ENCODE results near the gene RPP40.

The RPP40 gene

GRCh38 chr6:4997862-4998261 is 6.0 kb downstream of the RPP40 start:
- no peaks in the 10 kb centered on the region for H3K9me3 ChIP-seq (ENCODE audit: control insufficient read depth in 5 of 5, low read length in 5 of 5)
- H3K27ac ChIP-seq (ENCODE audit: low read depth, low read length): no peak overlapping the region
- no peak overlapping the region for H3K9ac ChIP-seq (ENCODE audit: low read length in 5 of 5)
- H3K27me3 ChIP-seq (ENCODE audit: control insufficient read depth in 5 of 5, insufficient read depth in 4 of 5, low read length in 5 of 5): no peaks in the 10 kb centered on the region
- peaks cover 11 to 47% (median 33%) of the 10 kb centered on the region in 5 donors for H3K36me3 ChIP-seq (ENCODE audit: control insufficient read depth in 5 of 5, insufficient read depth in 5 of 5, low read length in 5 of 5)
- H3K4me3 ChIP-seq (ENCODE audit: low read depth in 1 of 5, low read length in 5 of 5): no peak overlapping the region
- no peaks in the 10 kb centered on the region for H3K4me1 ChIP-seq (ENCODE audit: control insufficient read depth in 5 of 5, insufficient read depth in 5 of 5, low read length in 5 of 5)

- peaks cover 17 to 33% (median 21%) of the 10 kb centered on the region in 5 donors for H3K36me3 ChIP-seq (ENCODE audit: control insufficient read depth in 5 of 5, insufficient read depth in 5 of 5, low read length in 5 of 5)
- no peaks in the 10 kb centered on the region for H3K4me1 ChIP-seq (ENCODE audit: control insufficient read depth in 5 of 5, insufficient read depth in 5 of 5, low read length in 5 of 5)
- no peak overlapping the region for H3K9ac ChIP-seq (ENCODE audit: low read length in 5 of 5)
- H3K27ac ChIP-seq (ENCODE audit: low read depth, low read length): no peak overlapping the region
- H3K9me3 ChIP-seq (ENCODE audit: control insufficient read depth in 5 of 5, low read length in 5 of 5): no peaks in the 10 kb centered on the region
- H3K4me3 ChIP-seq (ENCODE audit: low read depth in 1 of 5, low read length in 5 of 5): no peak overlapping the region
- H3K27me3 ChIP-seq (ENCODE audit: control insufficient read depth in 5 of 5, insufficient read depth in 4 of 5, low read length in 5 of 5): no peaks in the 10 kb centered on the region
Measured at GRCh38 chr6:4994741-4995140, 9.1 kb downstream of the RPP40 start.

- H3K9me3 ChIP-seq (ENCODE audit: control insufficient read depth in 5 of 5, low read length in 5 of 5): peaks cover 0 to 8% (median 4%) of the 10 kb centered on the region in 5 donors
- no peaks in the 10 kb centered on the region for H3K27me3 ChIP-seq (ENCODE audit: control insufficient read depth in 5 of 5, insufficient read depth in 4 of 5, low read length in 5 of 5)
- no peak overlapping the region for H3K27ac ChIP-seq (ENCODE audit: low read depth, low read length)
- no peaks in the 10 kb centered on the region for H3K4me1 ChIP-seq (ENCODE audit: control insufficient read depth in 5 of 5, insufficient read depth in 5 of 5, low read length in 5 of 5)
- H3K9ac ChIP-seq (ENCODE audit: low read length in 5 of 5): no peak overlapping the region
- no peak overlapping the region for H3K4me3 ChIP-seq (ENCODE audit: low read depth in 1 of 5, low read length in 5 of 5)
- peaks cover 0 to 5% (median 0%) of the 10 kb centered on the region in 5 donors for H3K36me3 ChIP-seq (ENCODE audit: control insufficient read depth in 5 of 5, insufficient read depth in 5 of 5, low read length in 5 of 5)
Measured at GRCh38 chr6:4987432-4987831, 16.4 kb downstream of the RPP40 start.

GRCh38 chr6:4986999-4987398 is 16.8 kb downstream of the RPP40 start:
- H3K9ac ChIP-seq (ENCODE audit: low read length in 5 of 5): no peak overlapping the region
- H3K27me3 ChIP-seq (ENCODE audit: control insufficient read depth in 5 of 5, insufficient read depth in 4 of 5, low read length in 5 of 5): no peaks in the 10 kb centered on the region
- no peaks in the 10 kb centered on the region for H3K4me1 ChIP-seq (ENCODE audit: control insufficient read depth in 5 of 5, insufficient read depth in 5 of 5, low read length in 5 of 5)
- H3K4me3 ChIP-seq (ENCODE audit: low read depth in 1 of 5, low read length in 5 of 5): no peak overlapping the region
- H3K9me3 ChIP-seq (ENCODE audit: control insufficient read depth in 5 of 5, low read length in 5 of 5): peaks cover 0 to 8% (median 4%) of the 10 kb centered on the region in 5 donors
- H3K27ac ChIP-seq (ENCODE audit: low read depth, low read length): no peak overlapping the region
- H3K36me3 ChIP-seq (ENCODE audit: control insufficient read depth in 5 of 5, insufficient read depth in 5 of 5, low read length in 5 of 5): peaks cover 0 to 3% (median 0%) of the 10 kb centered on the region in 5 donors

GRCh38 chr6:4983322-4983721 is 20.5 kb downstream of the RPP40 start:
- peaks cover 0 to 2% (median 0%) of the 10 kb centered on the region in 5 donors for H3K36me3 ChIP-seq (ENCODE audit: control insufficient read depth in 5 of 5, insufficient read depth in 5 of 5, low read length in 5 of 5)
- H3K9me3 ChIP-seq (ENCODE audit: control insufficient read depth in 5 of 5, low read length in 5 of 5): peaks cover 0 to 21% (median 14%) of the 10 kb centered on the region in 5 donors
- no peaks in the 10 kb centered on the region for H3K4me1 ChIP-seq (ENCODE audit: control insufficient read depth in 5 of 5, insufficient read depth in 5 of 5, low read length in 5 of 5)
- no peaks in the 10 kb centered on the region for H3K27me3 ChIP-seq (ENCODE audit: control insufficient read depth in 5 of 5, insufficient read depth in 4 of 5, low read length in 5 of 5)
- no peak overlapping the region for H3K4me3 ChIP-seq (ENCODE audit: low read depth in 1 of 5, low read length in 5 of 5)
- no peak overlapping the region for H3K27ac ChIP-seq (ENCODE audit: low read depth, low read length)
- no peak overlapping the region for H3K9ac ChIP-seq (ENCODE audit: low read length in 5 of 5)

- H3K27ac ChIP-seq (ENCODE audit: low read depth, low read length): no peak overlapping the region
- H3K9me3 ChIP-seq (ENCODE audit: control insufficient read depth in 5 of 5, low read length in 5 of 5): peaks cover 0 to 19% (median 10%) of the 10 kb centered on the region in 5 donors
- H3K36me3 ChIP-seq (ENCODE audit: control insufficient read depth in 5 of 5, insufficient read depth in 5 of 5, low read length in 5 of 5): peaks cover 0 to 2% (median 0%) of the 10 kb centered on the region in 5 donors
- no peaks in the 10 kb centered on the region for H3K4me1 ChIP-seq (ENCODE audit: control insufficient read depth in 5 of 5, insufficient read depth in 5 of 5, low read length in 5 of 5)
- H3K4me3 ChIP-seq (ENCODE audit: low read depth in 1 of 5, low read length in 5 of 5): no peak overlapping the region
- H3K9ac ChIP-seq (ENCODE audit: low read length in 5 of 5): no peak overlapping the region
- H3K27me3 ChIP-seq (ENCODE audit: control insufficient read depth in 5 of 5, insufficient read depth in 4 of 5, low read length in 5 of 5): no peaks in the 10 kb centered on the region
Measured at GRCh38 chr6:4981761-4982160, 22.1 kb downstream of the RPP40 start.

- no peaks in the 10 kb centered on the region for H3K27me3 ChIP-seq (ENCODE audit: control insufficient read depth in 5 of 5, insufficient read depth in 4 of 5, low read length in 5 of 5)
- H3K4me1 ChIP-seq (ENCODE audit: control insufficient read depth in 5 of 5, insufficient read depth in 5 of 5, low read length in 5 of 5): peaks cover 0 to 5% (median 4%) of the 10 kb centered on the region in 5 donors
- H3K27ac ChIP-seq (ENCODE audit: low read depth, low read length): no peak overlapping the region
- peaks cover 0 to 2% (median 0%) of the 10 kb centered on the region in 5 donors for H3K36me3 ChIP-seq (ENCODE audit: control insufficient read depth in 5 of 5, insufficient read depth in 5 of 5, low read length in 5 of 5)
- peaks cover 0 to 19% (median 10%) of the 10 kb centered on the region in 5 donors for H3K9me3 ChIP-seq (ENCODE audit: control insufficient read depth in 5 of 5, low read length in 5 of 5)
- no peak overlapping the region for H3K9ac ChIP-seq (ENCODE audit: low read length in 5 of 5)
- H3K4me3 ChIP-seq (ENCODE audit: low read depth in 1 of 5, low read length in 5 of 5): no peak overlapping the region
Measured at GRCh38 chr6:4979426-4979825, 24.4 kb downstream of the RPP40 start.

- peaks cover 0 to 19% (median 10%) of the 10 kb centered on the region in 5 donors for H3K9me3 ChIP-seq (ENCODE audit: control insufficient read depth in 5 of 5, low read length in 5 of 5)
- H3K4me3 ChIP-seq (ENCODE audit: low read depth in 1 of 5, low read length in 5 of 5): no peak overlapping the region
- no peak overlapping the region for H3K27ac ChIP-seq (ENCODE audit: low read depth, low read length)
- H3K9ac ChIP-seq (ENCODE audit: low read length in 5 of 5): no peak overlapping the region
- H3K4me1 ChIP-seq (ENCODE audit: control insufficient read depth in 5 of 5, insufficient read depth in 5 of 5, low read length in 5 of 5): peaks cover 0 to 17% (median 14%) of the 10 kb centered on the region in 5 donors
- peaks cover 0 to 2% (median 0%) of the 10 kb centered on the region in 5 donors for H3K36me3 ChIP-seq (ENCODE audit: control insufficient read depth in 5 of 5, insufficient read depth in 5 of 5, low read length in 5 of 5)
- H3K27me3 ChIP-seq (ENCODE audit: control insufficient read depth in 5 of 5, insufficient read depth in 4 of 5, low read length in 5 of 5): no peaks in the 10 kb centered on the region
Measured at GRCh38 chr6:4977468-4977867, 26.4 kb downstream of the RPP40 start.

GRCh38 chr6:4975506-4975905 is 28.3 kb downstream of the RPP40 start:
- no peak overlapping the region for H3K4me3 ChIP-seq (ENCODE audit: low read depth in 1 of 5, low read length in 5 of 5)
- peaks cover 0 to 24% (median 17%) of the 10 kb centered on the region in 5 donors for H3K4me1 ChIP-seq (ENCODE audit: control insufficient read depth in 5 of 5, insufficient read depth in 5 of 5, low read length in 5 of 5)
- H3K36me3 ChIP-seq (ENCODE audit: control insufficient read depth in 5 of 5, insufficient read depth in 5 of 5, low read length in 5 of 5): peaks cover 0 to 2% (median 0%) of the 10 kb centered on the region in 5 donors
- H3K27ac ChIP-seq (ENCODE audit: low read depth, low read length): no peak overlapping the region
- H3K27me3 ChIP-seq (ENCODE audit: control insufficient read depth in 5 of 5, insufficient read depth in 4 of 5, low read length in 5 of 5): no peaks in the 10 kb centered on the region
- peaks cover 0 to 19% (median 10%) of the 10 kb centered on the region in 5 donors for H3K9me3 ChIP-seq (ENCODE audit: control insufficient read depth in 5 of 5, low read length in 5 of 5)
- H3K9ac ChIP-seq (ENCODE audit: low read length in 5 of 5): no peak overlapping the region

GRCh38 chr6:4974962-4975361 is 28.9 kb downstream of the RPP40 start:
- H3K4me3 ChIP-seq (ENCODE audit: low read depth in 1 of 5, low read length in 5 of 5): no peak overlapping the region
- H3K4me1 ChIP-seq (ENCODE audit: control insufficient read depth in 5 of 5, insufficient read depth in 5 of 5, low read length in 5 of 5): peaks cover 0 to 28% (median 17%) of the 10 kb centered on the region in 5 donors
- H3K9me3 ChIP-seq (ENCODE audit: control insufficient read depth in 5 of 5, low read length in 5 of 5): peaks cover 0 to 18% (median 10%) of the 10 kb centered on the region in 5 donors
- H3K9ac ChIP-seq (ENCODE audit: low read length in 5 of 5): no peak overlapping the region
- no peak overlapping the region for H3K27ac ChIP-seq (ENCODE audit: low read depth, low read length)
- H3K36me3 ChIP-seq (ENCODE audit: control insufficient read depth in 5 of 5, insufficient read depth in 5 of 5, low read length in 5 of 5): peaks cover 0 to 2% (median 0%) of the 10 kb centered on the region in 5 donors
- no peaks in the 10 kb centered on the region for H3K27me3 ChIP-seq (ENCODE audit: control insufficient read depth in 5 of 5, insufficient read depth in 4 of 5, low read length in 5 of 5)
